LHCN-M2 (cell line): ENCODE data around the gene NLRP5. TPM values are rescaled to one million over a fixed set of nuclear protein-coding genes. Genes with fewer than 3 reads are reported as not detected.
"Not testable (repeated sequence)": the region's sequence is repeated elsewhere in the genome, so short reads cannot be mapped to it uniquely, and the experiment has no call there.

Experiments
- DNase-seq: peaks from one replicate; pipeline ENCODE4 v3.0.0-alpha.2; 2012; ENCODE audit warnings: low read depth
- polyA plus RNA-seq: library from polyadenylated mRNA; unstranded; fragments of >200 nt; gene quantifications from one replicate; pipeline ENCODE4 v1.2.1, GENCODE V29; 2012; ENCODE audit warnings: missing spikeins
- total RNA-seq: library from RNA; depleted of rRNA; stranded (reverse); fragments of >200 nt; gene quantifications from 2 replicates; pipeline ENCODE4 v1.2.3, GENCODE V29; 2014; rRNA removed

NLRP5 gene
- not detected in 2 replicates for total RNA-seq
- polyA plus RNA-seq, result not detected

DNA sequence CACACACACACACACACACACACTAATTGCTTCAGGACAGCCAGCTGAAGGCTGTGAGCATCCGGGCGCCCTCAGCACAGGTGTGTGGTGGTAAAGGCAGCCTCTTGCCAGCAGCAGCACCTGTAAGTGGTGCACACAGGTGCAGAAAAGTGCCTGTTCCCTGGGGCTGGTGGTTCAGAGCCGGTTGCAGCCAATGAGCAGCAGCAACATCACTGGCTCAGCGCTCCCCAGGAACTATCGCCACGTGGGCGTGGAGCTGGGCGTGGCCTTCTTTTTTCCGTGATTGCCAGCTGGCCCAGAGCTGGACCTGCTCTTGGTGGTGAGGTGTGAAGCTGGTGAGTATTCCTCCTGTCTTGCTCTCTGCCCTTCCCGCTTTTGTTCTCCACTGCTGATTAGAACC lies at the start of gene NLRP5:
Gene NLRP5, plus strand, starts transcription at position 289 of the 400 bp plus-strand sequence.
- no peak for DNase-seq

DNA sequence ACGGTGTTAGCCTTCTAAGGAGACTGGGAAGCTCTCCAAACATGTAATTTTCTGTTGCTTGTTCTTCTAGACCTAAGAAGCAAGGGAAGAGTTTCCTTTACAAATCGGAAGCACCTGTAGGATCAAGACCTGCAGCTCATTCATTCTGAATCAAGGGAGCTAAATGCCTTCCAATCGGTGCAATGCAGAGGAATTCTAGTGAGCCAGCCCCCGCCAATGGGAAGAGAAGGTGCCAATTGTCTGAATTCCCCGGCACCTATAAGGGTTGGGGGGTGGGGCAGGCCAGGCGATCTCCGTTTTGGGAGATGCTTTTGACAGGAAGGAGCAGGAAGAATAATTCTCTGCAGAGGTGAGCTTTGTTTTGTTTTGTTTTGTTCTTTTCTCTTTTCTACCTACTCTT lies 47.4 kb upstream of the NLRP5 start:
- no peak for DNase-seq

DNA sequence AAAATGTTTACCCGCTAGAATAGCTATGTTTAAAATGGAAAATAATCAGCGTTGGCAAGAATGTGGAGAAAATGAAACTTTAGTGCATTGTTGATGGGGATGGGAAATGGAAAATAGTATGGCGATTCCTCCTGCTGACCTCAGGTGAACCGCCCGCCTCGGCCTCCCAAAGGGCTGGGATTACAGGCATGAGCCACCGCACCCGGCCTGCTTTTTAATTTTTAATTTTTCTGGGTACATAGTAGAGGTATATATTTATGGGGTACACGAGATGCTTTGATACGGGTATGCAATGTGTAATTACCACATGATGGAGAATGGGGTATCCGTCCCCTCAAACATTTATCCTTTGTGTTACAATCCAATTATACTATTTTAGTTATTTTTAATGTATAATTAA lies 46.3 kb upstream of the NLRP5 start:
- DNase-seq, result no peak

DNA sequence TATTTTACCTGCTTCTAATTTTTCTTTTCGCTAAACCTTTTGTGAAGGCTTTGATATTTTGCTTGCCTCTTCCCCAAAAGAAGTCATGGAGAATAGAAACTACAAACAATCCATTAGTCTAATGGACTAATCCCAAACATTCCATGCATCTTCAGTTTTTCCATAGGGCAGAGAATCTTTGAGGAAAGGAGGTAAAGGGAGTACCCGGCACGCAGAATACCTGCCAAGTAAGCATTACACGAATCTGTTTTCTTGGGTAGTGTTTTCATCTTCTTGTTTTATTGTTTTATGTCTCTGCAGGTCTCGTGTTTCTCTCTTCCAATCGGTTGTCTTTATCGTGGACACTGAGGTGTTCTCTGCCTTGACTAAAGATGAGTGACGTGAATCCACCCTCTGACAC lies 39.0 kb upstream of the NLRP5 start, which contains the start of gene NLRP8:
Gene NLRP8, plus strand, starts transcription at position 301 of the 400 bp plus-strand sequence.
- DNase-seq, result no peak

DNA sequence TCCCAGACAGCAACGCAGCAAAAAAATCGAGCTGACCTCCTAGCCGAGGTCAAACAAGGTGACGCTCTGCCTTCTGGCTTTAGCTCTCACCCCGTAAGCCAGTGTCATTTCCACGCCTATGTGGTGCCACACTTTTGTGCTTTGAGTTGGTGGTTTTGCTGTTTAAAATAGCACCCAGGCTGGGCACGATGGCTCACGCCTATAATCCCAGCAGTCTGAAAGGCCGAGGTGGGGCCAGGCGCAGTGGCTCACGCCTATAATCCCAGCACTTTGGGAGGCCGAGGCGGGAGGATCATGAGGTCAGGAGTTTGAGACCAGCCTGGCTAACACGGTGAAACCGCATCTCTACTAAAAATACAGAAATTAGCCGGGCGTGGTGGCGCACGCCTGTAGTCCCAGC lies 36.0 kb upstream of the NLRP5 start:
- DNase-seq, result not testable (repeated sequence)

DNA sequence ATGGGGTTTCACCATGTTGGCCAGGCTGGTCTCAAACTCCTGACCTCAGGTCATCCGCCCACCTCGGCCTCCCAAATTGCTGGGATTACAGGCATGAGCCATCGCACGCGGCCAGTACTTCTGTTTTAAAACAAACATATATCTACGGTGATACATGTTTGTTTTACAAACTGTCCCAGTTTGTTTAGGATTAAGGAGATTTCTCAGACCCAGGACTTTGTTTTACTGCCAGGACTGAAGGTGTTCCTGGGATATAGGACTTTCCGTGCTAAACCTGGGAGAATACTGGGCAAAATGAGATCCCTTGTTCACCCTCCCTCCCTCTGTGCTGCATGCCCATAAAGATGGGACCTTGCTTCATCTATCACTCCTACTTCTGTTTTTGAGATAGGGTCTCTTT lies 30.1 kb upstream of the NLRP5 start:
- DNase-seq, result no peak

DNA sequence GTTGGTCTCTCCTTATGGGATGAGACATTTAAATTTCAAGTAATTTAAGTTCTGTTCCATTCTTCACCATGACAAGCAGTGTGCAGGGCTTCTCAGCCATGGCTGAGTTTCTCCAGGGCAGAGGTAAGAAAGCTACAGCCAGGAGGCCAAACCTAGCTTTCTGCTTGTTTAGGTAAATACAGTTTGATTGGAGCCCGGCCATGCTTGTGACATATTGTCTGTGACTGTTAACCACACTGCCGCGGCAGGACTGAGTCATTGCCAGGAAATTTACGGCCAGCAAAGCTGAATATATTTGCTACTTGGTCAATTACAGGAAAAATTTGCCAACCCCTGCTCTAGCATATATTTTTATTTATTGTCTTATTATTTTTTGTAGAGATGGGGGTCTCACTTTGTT lies 28.2 kb upstream of the NLRP5 start:
- DNase-seq, result no peak

DNA sequence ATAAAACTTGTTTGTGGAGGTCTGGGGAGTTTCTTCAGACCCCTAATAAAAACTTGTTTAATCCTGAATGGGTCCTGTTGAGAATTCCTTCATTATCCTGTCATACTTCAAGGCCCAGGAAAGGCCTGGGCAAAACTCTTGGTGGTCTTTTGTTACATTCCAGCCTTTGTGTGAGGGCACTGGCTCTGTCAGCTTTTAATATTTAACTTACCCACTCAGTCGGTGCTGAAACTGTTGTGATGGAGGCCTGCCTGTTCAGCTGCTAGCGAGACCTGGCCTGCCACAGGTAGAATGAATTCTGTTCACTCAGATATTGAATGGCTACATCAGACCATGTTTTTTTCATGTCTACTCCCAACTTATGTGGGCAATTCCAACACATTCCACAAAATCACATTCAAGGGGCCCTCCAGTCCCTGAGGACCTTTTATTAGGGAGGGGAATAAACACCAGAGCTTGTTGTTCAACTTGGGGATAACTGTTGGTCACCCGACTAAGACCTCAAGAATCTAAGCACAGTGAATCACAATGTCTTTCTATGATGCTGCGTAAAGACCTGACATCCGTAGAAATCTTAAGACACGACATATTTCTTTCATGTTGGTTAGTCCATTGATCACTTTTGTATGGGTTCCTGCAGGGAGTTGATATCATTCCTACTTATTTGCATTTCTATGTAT lies 26.4 kb upstream of the NLRP5 start:
- no peak for DNase-seq

DNA sequence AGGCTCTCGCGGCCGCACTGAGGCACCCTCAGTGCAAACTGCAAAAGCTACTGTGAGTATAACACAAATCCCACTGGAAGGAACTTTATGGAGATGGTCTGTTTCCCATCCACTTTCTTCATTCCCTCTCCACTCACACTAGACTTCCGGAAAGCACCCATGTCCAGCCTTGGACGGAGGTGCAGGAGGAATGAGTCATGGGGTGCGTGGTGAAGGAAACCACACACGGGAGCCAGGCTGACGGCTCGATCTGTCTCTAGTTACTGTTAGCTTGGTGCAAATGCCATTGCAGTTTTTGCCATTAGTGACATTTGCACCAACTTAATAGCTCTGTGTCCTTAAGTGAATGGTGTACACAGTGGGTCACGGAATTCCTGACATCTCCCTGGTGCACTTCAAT lies 24.4 kb upstream of the NLRP5 start:
- no peak for DNase-seq

DNA sequence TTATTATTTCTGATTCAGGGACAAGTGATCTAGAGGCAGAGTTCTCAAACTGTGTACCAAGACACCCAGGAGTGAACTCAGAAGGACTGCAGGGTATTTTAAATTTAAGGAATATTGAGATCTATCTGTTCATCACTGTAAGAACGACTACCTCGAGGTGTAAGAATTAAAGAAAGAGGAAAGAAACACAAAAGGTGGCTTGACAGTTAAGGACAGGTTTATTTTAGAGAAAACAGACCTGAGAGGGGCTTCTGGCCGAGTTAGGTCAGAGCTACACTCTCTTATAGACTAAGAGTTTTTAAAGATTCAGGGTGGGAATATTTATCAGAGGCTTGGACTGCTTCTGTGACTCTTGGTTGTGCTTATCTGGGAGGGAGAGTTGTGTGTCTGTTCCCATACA lies 12.6 kb upstream of the NLRP5 start:
- DNase-seq, result no peak

DNA sequence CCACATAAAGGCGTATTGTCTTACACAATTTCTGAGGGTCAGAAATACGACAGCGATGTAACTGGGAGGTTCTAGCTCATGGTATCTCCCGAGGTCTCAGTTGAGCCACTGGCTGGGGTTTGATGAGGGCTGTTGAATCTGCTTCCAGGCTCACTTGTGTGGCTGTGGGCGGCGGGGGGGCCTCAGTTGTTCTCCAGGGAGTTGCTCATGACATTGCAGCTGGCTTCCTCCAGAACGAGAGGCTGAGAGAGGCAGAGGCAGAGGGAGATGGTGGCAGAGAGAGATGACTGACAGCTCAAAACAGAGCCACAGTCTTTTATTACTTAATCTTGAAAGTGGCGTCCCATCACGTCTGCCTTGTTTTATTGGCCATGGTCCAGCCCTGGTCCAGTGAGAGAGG lies 6.2 kb upstream of the NLRP5 start:
- no peak for DNase-seq

DNA sequence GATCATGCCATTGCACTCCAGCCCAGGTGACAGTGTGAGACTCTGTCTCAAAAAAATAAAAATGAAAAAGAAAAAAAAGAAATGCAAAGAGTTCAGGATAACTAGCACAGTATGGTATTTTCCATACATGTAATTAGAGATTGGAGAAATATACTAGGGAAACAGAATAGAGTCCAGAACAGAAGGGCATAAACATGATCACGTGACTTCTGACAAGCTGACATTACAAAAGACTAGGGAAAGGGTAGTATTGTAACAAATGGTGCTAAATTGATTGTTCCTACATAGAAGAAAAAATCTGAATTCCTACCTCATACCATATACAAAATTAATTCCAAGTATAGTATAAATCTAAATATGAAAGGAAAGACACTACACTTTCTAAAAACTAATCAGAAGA lies 1.3 kb upstream of the NLRP5 start:
- no peak for DNase-seq

DNA sequence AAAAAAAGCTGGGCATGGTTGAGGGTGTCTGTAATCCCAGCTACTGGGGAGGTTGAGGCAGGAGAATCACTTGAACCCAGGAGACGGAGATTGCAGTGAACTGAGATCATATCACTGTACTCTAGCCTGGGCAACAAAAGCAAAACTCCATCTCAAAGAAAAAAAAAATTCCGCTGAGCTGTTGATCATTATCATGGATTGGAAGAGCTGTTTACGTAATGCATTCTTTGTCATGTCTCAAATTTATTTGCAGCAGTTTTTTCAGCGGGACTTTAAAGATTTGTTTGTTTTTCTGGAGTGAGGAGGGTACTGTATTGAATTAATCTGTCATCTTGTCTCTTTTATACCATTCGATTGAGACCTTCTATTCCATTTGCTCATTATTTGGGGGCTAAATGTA lies 4.3 kb downstream of the NLRP5 start:
- no peak for DNase-seq

DNA sequence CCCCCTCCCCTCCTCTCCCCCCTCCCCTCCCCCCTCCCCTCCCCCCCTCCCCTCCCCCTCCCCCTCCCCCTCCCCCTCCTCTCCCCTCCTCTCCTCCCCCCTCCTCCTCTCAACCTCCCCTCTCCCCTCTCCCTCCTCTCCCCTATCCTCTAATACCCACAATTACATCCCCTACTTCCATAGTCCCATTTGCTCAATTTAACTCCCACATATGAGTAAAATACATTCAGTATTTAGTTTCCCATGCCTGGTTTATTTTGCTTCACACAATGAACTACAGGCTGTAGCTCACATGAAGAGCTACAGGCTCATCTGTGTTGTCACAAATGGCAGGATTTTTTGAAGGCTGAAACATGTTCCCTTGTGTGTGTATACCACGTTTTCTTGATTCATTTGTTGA lies 6.9 kb downstream of the NLRP5 start:
- DNase-seq, result no peak

DNA sequence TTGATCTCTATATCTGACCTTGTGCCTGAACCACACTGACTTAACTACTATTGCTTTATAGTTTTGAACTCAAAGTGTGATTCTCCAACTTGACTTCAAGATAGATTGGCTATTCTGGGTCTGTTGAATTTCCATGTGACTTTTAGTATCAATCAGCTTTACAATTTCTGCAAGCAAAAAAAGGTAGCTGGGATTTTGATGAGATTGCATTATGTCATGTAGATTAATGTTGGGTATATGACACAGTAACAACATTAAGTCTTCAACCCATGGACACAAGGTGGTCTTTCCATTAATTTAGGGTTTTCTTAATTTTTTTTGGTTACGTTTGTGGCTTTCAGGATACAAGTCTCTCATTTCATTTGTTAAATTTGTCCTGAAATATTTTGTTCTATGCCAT lies 28.2 kb downstream of the NLRP5 start:
- no peak for DNase-seq

DNA sequence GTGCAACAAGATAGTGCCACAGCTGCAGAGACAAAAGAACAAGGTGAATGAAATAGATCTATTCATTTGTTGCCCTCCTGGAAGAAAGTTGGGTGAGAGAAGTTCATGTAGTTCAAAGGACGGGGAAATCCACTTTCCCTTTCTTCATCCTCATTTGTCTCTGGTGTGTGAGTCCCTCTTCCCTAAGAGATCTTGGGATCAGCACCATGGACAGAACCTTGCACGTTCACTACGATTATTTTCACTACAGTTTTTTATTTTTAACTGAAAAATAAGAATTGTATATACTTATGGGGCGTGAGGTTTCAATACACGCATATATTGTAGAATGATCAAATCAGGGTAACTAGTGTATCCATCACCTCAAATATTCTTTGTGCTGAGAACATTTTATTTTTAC lies 29.2 kb downstream of the NLRP5 start:
- DNase-seq, result peak; percentile 2

DNA sequence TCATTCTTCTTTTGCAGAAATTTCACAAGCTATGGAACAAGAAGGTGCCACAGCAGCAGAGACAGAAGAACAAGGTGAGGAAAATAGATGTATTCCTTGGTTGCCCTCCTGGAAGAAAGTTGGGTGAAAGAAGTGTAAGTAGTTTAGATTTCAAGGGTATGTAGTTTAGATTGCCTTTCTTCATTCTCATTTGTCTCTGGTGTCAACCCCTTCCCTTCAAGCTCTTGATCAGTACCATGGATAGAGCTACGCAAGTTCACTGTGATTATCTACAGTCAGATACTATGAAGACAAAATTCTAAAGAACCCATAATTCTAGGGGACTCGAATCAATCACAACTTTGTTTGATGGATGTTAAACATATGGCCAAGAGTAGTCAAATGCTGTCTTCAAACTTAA lies 32.8 kb downstream of the NLRP5 start:
- not testable (repeated sequence) for DNase-seq

DNA sequence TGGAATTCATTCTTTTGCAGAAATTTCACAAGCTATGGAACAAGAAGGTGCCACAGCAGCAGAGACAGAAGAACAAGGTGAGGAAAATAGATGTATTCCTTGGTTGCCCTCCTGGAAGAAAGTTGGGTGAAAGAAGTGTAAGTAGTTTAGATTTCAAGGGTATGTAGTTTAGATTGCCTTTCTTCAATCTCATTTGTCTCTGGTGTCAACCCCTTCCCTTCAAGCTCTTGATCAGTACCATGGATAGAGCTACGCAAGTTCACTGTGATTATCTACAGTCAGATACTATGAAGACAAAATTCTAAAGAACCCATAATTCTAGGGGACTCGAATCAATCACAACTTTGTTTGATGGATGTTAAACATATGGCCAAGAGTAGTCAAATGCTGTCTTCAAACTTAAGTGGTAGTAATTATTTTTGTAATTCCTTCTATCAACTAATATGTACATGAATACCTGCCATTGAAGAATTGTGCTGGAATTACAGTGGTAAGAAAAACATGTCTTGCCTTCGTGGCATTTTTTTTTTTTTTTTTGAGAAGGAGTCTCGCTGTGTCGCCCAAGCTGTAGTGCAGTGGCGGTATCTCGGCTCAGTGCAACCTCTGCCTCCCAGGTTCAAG lies 33.9 kb downstream of the NLRP5 start:
- DNase-seq, result not testable (repeated sequence)

DNA sequence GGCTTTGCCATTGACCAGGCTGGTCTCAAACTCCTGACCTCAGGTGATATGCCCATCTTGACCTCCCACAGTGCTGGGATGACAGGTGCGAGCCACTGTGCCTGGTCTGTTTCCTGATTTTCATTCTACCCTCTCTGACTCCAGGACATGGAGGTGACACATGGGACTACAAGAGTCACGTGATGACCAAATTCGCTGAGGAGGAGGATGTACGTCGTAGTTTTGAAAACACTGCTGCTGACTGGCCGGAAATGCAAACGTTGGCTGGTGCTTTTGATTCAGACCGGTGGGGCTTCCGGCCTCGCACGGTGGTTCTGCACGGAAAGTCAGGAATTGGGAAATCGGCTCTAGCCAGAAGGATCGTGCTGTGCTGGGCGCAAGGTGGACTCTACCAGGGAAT lies 40.2 kb downstream of the NLRP5 start:
- DNase-seq, result no peak

DNA sequence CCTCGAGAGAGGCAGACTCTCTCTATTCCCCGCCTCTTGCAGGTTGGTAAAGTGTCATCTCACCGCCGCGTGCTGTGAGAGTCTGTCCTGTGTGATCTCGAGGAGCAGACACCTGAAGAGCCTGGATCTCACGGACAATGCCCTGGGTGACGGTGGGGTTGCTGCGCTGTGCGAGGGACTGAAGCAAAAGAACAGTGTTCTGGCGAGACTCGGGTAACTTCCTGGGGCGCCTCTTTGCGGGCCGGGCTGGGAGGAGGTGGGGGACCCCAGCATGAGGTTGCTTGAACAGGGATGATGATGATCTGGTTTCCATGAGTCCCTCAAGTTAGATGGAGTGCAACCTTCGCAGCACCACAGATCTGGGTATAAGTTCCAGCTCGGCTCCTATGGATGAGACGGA lies 67.0 kb downstream of the NLRP5 start:
- DNase-seq, result no peak

DNA sequence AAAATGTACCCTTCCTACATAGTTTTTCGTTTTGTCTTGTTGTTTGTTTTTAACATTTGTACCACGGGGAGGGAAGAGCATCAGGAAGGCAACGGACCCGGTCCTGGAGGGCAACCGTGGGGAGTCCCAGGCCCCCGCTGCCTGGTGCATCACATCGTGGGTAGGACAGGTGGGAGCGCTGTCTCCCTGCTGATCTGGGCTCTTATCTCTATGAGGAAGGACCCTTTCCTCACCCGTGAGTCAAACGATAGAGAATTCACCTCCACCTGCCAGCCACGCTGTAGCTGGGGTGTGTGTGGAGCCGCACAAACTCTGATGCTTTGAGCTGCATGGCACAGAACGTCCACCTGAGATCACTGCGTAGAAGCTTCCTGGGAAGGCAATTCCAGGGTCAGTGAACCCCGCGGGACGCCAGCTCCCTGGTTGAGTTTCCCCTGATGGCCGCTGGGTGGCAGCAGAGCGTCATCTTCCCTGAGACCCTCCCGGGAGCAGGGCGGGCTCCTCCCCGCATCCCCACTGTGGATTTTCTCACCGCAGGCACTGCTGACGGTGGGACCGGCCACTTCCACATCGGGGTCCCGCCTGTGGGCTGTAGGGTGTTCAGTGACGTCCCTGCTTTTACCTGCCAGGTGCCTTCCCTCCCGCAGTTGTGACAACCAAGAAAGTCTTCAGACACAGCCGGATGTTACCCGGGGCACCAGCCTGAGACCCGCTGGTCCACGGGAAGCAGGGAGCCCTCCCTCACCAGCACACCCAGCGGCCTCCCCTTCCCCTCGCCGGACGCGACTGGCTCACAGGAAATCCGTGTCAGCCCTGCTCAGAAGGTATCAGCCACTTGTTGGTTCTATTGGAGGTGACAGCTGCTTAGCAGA lies 79.8 kb downstream of the NLRP5 start:
- peak; percentile 26 for DNase-seq

DNA sequence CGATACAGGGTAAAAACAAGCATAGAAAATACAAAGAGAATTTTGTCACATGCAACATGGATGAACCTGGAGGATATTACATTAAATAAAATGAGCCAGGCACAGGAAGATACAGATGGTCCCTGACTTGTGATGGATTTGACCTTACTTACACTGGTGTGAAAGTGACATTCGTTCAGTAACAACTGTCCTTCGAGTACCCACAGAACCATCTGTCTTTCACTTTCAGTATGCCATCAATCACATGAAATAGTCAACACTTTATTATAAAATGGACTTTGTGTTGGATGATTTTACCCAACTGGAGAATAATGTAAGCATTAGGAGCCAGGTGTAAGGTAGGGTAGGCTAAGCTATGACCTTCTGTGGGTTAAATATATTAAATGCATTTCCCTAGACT lies 83.1 kb downstream of the NLRP5 start:
- DNase-seq, result no peak

DNA sequence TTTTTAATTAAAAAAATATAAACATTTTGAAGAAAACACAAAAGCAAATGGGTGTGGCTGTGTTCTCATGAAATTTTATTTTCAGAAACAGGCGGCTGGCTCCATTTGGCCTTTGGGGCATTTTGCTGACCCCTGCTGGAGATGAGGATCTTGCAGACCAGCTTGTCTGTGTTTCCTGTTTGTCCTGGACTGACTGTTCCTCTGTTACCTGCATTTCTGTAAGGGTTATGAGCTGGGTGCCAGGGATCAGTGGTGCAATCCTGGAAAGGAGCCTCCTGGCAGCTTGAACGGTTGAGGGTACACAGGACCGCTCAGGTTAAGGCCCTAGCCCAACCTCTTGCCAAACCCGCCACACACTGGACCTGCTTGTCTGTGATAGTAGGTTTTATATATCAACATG lies 84.6 kb downstream of the NLRP5 start:
- DNase-seq, result peak; percentile 6
